ENCODE measurements around the gene CACNB4. TPM values are rescaled to one million over a fixed set of nuclear protein-coding genes. Genes with fewer than 3 reads are reported as not detected.
A peak's percentile ranks its signal among the peaks of the same experiment; 100 is the strongest.

CACNB4 gene
- total RNA-seq, 4 donors from 2014 or later = 0.88 to 4.6 (median 2.6) TPM

DNA sequence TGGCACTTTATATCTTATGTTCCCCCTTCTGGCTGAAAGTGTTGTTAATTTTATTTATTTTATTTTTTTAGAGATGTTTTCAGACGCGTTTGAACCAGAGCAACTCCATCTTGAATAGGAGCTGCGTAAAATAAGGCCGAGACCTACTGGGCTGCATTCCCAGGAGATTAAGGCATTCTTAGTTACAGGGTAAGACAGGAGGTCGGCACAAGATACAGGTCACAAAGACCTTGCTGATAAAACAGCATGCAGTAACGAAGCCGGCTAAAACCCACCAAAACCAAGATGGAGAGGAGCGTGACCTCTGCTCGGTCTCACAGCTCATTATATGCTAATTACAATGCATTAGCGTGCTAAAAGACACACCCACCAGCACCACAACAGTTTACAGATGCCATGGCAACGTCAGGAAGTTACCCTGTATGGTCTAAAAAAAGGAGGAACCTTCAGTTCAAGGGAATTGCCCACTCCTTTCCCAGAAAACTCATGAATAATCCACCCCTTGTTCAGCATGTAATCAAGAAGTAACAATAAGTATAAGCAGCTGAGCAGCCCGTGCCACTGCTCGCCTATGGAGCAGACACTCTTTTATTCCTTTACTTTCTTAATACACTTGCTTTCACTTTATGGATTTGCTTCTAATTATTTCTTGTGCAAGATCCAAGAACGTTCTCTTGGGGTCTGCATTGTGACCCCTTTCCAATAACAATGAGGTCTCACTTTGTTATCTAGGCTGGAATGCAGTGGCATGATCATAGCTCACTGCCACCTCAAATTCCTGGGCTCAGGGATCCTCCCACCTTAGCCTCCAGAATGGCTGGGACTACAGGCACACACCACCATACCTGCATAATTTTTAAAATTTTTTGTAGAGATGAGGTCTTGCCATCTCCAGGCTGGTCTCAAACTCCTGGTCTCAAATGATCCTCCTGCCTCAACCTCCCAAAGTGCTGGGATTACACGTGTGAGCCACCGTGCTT is 55.9 kb downstream of the CACNB4 start:
- Histone ChIP-seq H3K9me3 (no peaks in the 10 kb centered on the region), H3K27ac (no peak overlapping the region), H3K36me3 (no peaks in the 10 kb centered on the region), H3K4me1 (peaks cover 0 to 12% (median 0%) of the 10 kb centered on the region in 4 donors), H3K27me3 (no peaks in the 10 kb centered on the region), H3K4me3 (no peak overlapping the region)
- no peak for TF ChIP-seq POLR2A (IDR thresholded peaks at IDR 0.05)
- TF ChIP-seq, protein P1, sequence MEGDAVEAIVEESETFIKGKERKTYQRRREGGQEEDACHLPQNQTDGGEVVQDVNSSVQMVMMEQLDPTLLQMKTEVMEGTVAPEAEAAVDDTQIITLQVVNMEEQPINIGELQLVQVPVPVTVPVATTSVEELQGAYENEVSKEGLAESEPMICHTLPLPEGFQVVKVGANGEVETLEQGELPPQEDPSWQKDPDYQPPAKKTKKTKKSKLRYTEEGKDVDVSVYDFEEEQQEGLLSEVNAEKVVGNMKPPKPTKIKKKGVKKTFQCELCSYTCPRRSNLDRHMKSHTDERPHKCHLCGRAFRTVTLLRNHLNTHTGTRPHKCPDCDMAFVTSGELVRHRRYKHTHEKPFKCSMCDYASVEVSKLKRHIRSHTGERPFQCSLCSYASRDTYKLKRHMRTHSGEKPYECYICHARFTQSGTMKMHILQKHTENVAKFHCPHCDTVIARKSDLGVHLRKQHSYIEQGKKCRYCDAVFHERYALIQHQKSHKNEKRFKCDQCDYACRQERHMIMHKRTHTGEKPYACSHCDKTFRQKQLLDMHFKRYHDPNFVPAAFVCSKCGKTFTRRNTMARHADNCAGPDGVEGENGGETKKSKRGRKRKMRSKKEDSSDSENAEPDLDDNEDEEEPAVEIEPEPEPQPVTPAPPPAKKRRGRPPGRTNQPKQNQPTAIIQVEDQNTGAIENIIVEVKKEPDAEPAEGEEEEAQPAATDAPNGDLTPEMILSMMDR (IDR thresholded peaks at IDR 0.05) = no peak
- no peak for DNase-seq

DNA sequence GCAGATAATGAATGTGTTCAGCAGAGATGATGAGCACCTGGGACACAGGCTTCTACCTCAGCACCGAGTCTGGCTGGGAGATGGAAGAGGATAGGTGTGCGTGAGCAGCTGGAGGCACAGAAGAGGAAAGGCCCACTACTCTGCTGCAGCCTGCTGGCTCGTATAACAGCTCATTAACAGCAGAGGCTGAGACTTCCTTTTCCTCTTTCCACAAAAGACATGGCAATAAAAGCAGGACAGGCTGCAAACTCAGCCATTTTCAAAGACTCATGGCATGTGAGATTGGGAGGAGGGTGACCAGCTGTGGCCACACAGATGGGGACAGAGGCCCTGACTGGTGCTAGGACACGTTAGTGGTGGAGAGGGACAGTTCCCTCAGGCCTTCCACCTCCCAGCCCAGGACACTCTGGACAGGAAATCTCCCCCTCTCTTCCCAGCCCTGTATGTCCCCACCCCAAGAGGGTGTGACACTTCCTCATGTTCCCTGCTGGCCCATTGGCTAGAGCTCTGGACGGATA is 60.3 kb downstream of the CACNB4 start:
- TF ChIP-seq POLR2A (IDR thresholded peaks at IDR 0.05) = no peak
- TF ChIP-seq, protein P1 (IDR thresholded peaks at IDR 0.05) = no peak
- peak in 1 of 3 donors; percentile 57 for DNase-seq
- Histone ChIP-seq H3K4me1 (peaks cover 0 to 20% (median 0%) of the 10 kb centered on the region in 4 donors), H3K36me3 (no peaks in the 10 kb centered on the region), H3K27ac (peak overlapping the region in 1 of 4 donors; percentile 25), H3K9me3 (no peaks in the 10 kb centered on the region), H3K27me3 (no peaks in the 10 kb centered on the region), H3K4me3 (no peak overlapping the region)

DNA sequence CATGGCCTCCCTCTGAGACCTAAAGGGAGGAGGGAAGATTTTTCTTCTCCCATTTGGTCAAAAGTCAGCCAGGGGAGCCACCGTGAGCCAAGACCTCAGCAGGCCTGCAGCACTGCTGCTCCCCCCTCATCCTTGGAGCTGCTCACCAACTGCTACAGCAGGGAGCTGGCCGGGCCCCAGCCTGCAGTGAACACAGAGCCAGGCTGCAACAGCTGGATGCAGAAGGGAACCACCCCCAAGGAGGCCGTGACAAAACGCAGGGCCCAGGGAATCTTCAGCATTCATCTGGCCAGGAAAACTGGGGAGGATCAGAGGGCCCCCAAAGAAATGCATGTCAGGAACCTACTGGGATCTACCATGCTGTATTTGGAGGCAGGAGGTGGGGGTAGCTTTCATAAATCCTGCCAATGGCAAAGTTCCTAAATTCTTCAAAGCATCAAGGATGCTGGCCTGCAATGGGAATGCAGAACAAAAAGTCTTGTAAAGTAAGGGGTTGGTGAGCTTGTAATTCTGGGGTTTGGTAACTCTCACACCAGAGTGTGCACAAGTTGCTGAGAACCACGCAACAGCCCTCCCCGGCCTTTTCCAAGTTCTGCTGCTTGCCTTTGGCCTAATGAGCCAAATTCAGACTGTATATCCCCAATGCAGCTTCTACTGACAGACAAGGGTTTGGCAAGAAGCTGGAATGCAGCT is 61.0 kb downstream of the CACNB4 start:
- Histone ChIP-seq H3K27ac (peak overlapping the region in 1 of 4 donors; percentile 25), H3K4me3 (no peak overlapping the region), H3K27me3 (no peaks in the 10 kb centered on the region), H3K9me3 (no peaks in the 10 kb centered on the region), H3K4me1 (peaks cover 0 to 20% (median 0%) of the 10 kb centered on the region in 4 donors), H3K36me3 (no peaks in the 10 kb centered on the region)
- TF ChIP-seq POLR2A (IDR thresholded peaks at IDR 0.05) = no peak
- TF ChIP-seq, protein P1 (IDR thresholded peaks at IDR 0.05) = no peak
- DNase-seq = peak in 1 of 3 donors; percentile 53

DNA sequence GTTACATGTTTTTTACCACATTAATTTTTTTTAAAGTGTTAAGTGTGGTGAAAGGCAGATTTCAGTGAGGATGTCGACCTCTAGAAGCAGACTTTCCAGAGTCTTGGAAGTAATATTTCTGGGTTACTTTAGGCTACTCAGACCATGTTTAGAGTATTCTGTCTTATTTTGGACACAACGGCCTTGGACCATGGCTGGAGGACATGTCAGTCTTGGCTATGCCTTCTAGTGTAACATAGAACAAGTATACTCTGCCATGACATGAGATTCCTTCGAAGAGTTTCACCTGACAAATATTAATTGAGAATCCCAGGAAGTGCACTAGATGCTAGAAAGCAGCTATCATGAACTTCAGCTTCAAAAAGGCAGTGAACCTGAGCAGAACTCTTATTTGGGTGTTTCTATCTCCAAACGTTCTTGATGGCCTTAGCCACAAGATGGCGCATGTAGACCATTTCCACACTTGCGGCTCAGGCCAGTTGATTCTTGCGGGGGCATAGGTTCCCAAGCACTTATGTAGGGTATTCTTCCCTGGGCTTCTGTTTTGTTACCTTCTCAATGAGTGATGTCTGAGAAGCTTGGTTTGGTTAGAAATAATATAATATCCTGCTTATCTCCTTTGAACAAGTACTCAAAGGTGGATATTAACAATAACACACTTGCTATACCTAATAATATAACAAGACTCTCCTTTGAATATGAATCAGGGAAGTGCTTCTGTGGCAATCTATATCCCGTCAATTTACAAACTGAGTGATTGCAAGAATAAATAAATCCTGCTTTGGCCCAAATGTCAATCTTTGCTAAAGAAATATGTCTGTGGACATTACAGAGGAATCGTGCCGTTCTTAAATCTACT is 62.0 kb downstream of the CACNB4 start:
- DNase-seq = peak in 2 of 3 donors; percentile 47 to 83
- Histone ChIP-seq H3K27ac (no peak overlapping the region), H3K4me3 (no peak overlapping the region), H3K4me1 (peaks cover 0 to 20% (median 0%) of the 10 kb centered on the region in 4 donors), H3K36me3 (no peaks in the 10 kb centered on the region), H3K27me3 (no peaks in the 10 kb centered on the region), H3K9me3 (no peaks in the 10 kb centered on the region)
- TF ChIP-seq, protein P1 (IDR thresholded peaks at IDR 0.05) = peak in 5 of 6 experiments; percentile 32 to 75 (median 70)
- no peak for TF ChIP-seq POLR2A (IDR thresholded peaks at IDR 0.05)
